Lower leg skin (tissue), 3 donors: ENCODE data around the gene SNRNP25.

ENCODE experiments used
- POLR2A ChIP-seq, 2 donors: fragments of 450-650 bp; IDR thresholded peaks; one replicate each; pipeline ENCODE4 v1.6.1; 2016 to 2017; ENCODE audit warnings: antibody characterized with exemption in 2 of 2, mild to moderate bottlenecking in 1 of 2, moderate library complexity in 1 of 2
- TF ChIP-seq, protein P1 (sequence below), 3 donors: fragments of 450-650 bp; IDR thresholded peaks; one replicate each; pipeline ENCODE4 v1.5.1; 2016; ENCODE audit warnings: antibody characterized with exemption in 3 of 3, mild to moderate bottlenecking in 3 of 3, moderate library complexity in 2 of 3

DNA sequence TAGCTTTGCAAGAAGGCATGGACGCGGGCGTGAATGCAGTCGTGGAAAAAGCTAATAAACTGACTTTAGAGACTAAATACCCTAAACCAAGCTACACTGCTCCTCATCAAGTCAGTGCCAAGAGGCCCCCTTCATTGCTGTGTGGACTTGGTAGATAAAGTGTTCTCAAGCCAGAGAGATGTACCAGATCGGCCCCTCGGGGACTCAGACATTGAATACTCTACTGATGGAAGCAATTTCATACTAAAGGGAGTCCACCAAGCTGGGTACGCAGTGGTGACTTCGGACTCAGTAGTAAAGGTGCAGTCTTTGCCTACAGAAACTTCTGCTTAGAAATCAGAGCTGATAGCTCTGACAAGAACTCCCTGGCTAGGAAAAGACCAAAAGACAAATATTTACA lies 9.0 kb upstream of the SNRNP25 start:
- TF ChIP-seq, protein P1, sequence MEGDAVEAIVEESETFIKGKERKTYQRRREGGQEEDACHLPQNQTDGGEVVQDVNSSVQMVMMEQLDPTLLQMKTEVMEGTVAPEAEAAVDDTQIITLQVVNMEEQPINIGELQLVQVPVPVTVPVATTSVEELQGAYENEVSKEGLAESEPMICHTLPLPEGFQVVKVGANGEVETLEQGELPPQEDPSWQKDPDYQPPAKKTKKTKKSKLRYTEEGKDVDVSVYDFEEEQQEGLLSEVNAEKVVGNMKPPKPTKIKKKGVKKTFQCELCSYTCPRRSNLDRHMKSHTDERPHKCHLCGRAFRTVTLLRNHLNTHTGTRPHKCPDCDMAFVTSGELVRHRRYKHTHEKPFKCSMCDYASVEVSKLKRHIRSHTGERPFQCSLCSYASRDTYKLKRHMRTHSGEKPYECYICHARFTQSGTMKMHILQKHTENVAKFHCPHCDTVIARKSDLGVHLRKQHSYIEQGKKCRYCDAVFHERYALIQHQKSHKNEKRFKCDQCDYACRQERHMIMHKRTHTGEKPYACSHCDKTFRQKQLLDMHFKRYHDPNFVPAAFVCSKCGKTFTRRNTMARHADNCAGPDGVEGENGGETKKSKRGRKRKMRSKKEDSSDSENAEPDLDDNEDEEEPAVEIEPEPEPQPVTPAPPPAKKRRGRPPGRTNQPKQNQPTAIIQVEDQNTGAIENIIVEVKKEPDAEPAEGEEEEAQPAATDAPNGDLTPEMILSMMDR (IDR thresholded peaks at IDR 0.05) = no peak
- TF ChIP-seq POLR2A (IDR thresholded peaks at IDR 0.05) = no peak
